GM21360 (cell line): ENCODE measurements around the gene POFUT2.
"Not testable (repeated sequence)": the region's sequence is repeated elsewhere in the genome, so short reads cannot be mapped to it uniquely, and the experiment has no call there.

Experiments
- ATAC-seq: cut with Tn5 transposase; IDR thresholded peaks from one replicate; pipeline ENCODE4 v1.9.1; 2021; ENCODE audit warnings: mild to moderate bottlenecking, moderate library complexity; ENCODE audit not compliant: unreplicated experiment

POFUT2 gene

DNA sequence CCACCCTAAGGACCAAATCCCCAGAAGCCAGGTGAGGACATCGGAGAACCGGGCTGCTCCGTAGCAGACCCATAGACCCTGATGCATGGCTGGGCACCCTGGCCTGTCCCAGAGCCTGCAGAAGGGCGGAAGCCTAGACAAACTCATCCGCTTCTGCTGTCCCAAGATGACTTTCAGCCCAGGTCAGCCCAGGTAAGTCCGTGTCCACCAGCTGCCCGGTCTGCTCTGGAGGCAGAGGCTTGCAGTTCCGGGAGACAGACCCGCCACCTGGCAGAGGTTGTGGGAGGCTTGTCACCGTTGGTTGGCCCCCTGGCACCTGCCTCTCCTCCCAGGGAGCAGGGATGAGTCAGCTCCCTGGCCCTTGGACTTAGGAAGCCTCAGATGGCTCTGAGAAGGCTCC is 22.8 kb upstream of the POFUT2 start:
- ATAC-seq: no peak

DNA sequence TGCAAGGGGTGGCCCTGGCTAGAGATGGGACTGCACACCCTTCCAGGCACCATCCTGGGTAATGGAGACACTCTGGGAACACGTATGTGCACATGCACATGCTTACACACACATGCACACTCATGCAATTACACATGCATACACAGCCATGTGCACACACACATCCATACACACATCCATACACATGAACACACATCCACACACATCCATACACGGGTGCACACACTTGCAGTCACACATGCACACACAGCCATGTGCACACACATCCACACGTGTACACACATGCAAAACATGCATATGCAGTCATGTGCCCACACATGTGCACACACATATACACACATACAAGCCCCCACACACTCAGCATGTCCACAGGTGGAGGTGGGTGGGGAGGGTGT is 22.3 kb upstream of the POFUT2 start:
- no peak for ATAC-seq

DNA sequence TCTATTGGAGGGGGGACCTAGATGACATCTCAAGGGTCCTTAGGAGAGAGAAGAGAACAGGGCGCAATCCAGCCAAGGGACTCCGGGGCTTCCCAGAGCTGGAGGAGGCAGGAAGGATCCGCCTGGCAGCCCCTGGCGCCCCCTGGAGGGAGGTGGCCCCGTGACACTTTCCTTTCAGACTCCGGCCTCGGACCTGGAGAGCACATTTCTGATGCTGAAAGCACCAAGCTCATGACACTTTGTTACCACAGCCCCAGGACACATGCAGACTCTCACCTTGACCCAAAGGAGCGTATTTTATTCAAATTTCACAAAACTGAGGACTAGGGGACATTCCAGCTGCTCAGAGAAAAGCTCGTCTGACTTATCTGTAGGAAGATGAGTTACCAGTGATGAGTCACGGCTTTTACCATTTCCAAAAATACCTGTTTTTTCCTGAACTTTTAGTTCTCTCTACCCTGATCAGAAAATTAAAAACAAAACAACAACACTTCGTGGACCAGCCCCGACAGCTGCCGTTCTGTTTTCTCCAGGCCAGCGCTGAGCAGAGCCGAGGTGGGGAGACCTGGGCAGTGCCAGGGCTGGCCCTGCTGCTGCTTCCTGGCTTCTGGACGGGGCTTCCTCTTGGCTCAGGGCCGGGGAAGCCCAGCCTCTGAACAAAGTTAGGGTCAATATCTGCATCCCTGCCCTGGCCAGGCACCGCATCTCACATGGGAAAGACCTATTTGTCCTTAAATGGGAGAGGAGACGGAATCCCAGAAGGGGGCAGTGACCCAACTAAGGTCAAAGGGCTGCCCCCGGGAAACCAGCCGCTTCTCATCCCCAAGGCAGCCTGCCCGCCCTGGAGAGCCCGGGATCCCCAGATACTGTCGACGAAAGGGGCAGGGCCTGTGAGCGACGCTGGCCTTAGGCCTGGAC is 21.6 kb upstream of the POFUT2 start:
- no peak for ATAC-seq

DNA sequence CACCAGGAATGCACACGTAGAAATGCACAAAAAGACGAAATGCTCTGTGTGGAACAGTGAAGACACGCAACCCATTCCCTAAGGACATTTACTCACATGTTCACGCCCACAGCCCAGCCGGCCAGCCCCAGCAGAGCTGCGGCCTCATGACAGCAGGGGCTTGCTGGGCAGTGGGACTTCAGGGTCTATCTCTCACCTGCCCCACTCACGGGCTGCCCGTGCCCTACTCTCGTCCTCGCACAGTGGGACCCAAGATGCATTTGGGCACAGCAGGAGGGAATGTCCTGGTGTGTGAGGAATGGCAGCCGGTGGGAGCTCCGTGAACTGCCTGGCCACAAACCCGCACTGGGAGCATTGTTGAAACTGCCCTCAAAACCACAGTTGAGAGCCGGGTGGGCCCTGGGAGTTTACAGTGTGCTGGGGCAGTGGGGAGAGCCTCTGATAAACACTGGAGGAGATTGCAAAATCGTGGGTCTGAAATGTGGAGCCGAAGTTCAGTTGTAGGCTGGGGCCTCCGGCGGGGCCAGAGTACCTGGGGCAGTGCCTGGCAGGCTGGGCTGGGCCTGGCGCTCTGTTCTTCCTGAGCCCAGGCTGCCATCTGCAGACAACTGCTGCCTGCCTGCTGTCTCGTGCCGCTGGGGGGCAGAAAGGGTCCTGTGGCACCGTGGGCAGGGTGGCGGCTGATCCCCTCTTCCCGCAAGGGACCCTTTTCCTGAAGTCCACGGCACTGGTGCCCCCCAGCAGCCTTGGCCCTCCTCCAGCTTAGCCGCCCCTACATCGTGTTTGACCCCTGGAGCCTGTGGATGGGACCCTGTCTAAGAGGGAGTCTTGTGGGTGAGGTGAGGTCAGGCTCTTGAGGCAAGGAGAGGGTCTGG is 20.7 kb upstream of the POFUT2 start:
- no peak for ATAC-seq

DNA sequence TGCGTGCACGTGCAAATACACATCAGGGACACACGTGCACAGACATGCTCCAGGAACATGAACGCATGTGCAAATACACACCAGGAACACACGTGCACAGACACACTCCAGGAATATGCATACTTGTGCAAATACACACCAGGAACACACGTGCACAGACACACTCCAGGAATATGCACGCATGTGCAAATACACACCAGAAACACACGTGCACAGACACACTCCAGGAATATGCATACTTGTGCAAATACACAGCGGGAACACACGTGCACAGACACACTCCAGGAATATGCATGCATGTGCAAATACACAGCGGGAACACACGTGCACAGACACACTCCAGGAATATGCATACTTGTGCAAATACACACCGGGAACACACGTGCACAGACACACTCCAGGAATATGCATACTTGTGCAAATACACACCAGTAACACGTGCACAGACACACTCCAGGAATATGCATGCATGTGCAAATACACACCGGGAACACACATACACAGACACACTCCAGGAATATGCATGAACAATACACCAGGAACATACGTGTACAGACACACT is 20.0 kb upstream of the POFUT2 start:
- ATAC-seq: not testable (repeated sequence)

DNA sequence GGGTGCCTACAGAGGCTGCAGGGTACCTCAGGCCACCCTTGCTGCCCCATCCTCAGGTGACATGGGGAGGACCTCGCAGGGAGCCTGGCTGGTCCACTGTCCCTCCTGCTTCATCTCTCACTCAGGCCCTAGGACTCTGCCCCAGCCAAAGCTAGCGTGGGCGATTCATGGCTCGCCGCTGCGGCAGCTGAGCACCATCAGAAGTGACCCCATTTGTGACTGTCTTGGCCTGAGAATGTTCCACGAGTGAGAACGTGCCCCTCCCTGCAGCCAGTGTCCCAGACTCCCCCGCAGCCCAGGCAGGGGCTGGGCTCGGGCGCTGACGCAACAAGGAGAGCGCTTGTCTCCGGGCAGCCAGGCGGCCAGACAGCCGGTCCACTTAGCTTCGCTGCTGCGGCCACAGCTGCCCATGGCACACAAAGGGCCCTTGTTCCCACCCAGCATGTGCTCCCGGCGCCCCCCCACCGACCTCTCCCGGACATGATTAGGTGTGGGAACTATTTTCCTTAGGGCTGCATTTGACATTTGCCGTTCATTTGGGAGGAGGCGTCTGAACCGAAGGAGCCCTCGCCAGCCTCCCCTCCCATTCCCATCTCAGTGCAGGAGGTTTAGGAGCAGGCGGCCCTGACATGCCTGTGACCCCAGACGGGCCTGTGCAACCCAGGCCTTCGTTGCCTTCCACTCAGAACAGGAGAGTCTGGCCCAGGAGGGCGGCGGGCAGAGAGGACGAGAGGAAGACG is 19.3 kb upstream of the POFUT2 start:
- ATAC-seq: no peak

DNA sequence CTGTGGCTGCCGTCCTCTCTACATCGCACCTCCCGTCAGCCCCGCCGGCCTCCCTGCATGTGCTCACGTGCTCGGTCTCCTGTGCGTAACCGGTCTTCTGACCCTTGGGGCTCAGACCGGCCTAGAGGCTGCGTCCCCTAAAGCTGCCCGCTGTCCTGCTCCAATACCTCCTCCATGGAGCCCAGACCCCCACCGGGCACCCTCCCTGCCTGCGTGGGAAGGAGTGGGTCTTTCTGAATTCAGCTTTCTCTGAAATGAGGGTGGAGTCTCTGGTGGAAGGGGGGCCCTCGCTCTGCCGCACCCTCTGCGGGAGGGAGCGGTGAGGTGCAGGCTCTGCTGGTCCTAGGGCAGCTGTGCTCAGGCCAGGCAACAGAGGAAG is 18.7 kb upstream of the POFUT2 start:
- no peak for ATAC-seq

DNA sequence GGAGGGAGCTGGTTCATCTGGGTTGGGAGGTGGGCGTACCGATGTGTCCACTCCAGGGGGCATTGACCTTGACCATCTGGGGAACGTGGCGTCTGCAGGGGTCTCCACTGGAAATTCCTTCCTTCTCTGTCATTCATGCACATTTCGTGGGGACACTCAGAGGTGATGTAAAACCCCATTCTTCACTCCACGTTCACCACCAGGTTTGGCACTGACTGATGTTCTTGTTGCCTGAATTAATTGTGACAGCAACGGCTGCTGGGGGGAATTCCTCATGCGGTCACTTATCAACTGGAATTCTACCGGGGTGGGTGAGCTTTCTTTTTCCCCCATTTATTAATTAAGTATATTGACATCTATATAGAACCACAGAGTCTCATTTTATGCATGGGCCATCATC is 18.1 kb upstream of the POFUT2 start:
- no peak for ATAC-seq

DNA sequence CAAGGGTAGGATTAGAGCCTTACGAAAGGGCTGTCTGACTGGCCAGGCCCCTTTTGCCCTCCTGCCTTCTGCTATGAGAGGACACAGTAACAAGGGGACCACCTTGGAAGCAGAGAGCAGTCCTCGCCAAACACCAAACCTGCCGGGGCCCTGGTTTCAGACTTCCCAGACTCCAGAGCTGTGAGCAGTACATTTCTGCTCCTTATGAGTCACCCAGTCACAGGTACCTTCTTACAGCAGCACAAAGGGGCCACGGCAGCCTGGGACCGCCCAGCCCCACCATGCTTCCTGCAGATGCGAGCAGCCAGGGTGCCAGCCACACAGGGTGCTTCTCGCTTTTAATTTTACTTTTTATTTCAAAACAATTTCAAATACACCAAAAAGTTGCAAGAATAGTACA is 17.2 kb upstream of the POFUT2 start:
- no peak for ATAC-seq

DNA sequence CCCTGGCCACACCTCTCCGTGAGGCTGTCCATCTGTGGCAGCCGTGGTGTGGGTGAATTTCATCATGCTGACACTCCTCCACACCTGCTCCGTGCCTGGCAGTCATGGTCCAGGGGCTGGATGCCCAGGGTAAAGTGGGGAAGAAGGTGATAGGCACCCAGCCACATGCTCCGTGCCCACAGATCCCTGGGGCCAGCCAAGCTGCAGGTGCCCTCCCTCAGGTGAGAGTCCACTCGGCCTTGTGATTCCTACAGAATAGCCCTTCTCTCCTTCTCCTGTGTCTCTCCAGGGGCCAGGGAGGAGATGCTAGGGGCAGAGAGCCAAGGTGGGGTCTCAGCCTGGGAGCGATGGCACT is 16.8 kb upstream of the POFUT2 start:
- ATAC-seq: no peak

DNA sequence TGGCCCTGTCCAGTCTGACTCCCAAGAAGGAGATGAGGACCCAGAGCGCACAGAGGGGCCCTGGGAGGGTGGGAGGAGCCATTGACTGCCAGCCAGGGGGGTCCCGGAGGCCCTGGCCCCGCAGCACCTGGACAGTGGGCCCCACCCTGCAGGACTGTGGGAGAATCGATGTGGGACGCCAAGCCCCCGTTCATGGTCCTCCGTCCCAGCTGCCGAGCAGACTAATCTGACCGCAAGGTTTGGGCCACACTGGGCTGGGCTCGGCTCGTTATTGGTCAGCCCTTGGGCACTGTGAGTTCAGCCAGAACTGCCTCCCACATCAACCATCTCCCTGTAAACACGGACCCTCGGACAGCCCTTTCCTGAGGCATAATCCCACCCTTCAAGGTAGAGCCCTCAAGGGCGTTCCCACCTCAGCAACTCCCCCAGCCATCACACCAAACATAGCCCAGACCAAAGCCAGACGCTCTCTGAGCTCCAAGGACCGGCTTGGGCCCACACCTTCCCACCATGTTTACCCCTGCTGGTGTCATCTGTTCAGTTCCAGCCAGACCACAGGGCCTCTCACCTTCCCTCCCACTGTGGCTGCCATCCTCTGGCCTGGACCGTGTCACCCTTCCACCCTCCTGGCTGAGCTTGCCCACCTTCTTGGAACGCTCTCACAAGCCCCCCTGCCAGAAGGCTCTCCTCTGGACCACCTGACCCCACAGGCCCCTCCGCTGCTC is 16.2 kb upstream of the POFUT2 start:
- ATAC-seq: no peak

DNA sequence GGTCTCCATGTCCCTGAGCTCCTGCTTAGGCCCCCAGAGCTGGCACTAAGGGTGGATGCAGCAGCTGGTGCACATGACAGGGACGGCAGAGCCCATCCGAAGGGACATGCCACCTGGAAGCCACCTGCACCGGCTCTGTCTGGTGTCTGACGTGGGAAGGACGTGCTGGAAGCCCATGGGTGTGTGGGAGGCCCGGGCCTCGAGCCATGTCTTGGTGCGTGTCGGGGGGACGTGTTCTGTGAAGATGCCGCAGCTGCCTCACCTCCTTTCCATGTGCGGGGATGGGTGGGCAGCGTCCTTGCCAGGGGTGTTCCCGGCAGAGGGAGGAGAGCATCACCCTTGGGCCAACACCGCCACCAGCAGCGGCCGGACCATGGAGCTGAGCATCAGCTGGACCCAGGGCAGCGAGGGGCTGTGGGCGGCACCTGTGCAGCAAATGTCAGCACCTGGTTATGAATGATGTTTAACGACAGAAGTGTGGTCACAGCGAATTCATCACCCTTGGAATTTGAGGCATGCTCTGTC is 15.5 kb upstream of the POFUT2 start:
- ATAC-seq: no peak

DNA sequence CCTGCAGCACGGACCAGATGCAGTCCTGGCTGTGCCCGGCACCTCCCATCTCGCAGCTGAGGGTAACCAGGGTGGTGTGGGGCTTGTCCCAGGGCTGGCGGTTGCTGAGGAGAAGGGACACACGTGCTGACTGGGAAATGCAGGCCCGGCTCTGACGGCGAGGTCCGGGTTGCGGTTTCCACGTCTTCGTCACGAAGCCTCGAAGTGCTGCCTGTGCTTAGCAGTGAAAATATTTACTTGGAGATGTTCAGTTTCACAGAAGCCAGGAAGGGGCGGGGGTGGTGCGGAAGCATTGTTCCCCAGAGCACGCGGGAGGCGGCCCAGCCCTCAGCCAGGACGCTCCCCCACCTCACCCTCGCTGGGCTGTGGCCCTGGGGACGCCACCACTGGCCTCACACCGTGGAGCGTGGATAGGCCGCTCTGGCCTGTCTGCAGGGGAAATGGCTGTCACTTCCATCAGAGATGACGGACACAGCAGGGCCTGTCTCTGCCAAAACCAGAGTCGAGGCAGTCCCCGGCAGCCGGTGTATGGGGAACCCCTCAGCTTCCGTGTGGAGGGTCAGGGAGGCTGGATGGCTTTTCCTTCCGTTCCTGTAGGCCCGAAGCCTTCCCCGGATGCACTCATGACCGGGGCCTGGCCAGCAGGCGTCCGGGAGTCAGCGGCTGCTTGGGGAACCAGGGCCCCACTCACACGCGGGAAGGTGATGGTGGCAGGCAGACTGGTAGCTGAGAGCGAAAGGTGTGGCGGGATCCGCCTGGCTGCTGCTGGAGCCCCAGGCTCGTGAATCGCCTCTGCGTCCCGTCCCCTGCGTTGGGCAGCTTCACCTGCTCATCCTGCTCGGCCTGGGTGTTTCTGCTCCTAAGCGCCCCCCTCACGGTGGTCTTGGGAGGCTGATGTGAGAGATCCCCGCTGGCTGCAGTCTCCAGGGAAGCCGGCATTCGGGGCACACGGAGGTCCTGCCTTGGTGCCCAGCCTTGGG is 14.7 kb upstream of the POFUT2 start:
- ATAC-seq: no peak

DNA sequence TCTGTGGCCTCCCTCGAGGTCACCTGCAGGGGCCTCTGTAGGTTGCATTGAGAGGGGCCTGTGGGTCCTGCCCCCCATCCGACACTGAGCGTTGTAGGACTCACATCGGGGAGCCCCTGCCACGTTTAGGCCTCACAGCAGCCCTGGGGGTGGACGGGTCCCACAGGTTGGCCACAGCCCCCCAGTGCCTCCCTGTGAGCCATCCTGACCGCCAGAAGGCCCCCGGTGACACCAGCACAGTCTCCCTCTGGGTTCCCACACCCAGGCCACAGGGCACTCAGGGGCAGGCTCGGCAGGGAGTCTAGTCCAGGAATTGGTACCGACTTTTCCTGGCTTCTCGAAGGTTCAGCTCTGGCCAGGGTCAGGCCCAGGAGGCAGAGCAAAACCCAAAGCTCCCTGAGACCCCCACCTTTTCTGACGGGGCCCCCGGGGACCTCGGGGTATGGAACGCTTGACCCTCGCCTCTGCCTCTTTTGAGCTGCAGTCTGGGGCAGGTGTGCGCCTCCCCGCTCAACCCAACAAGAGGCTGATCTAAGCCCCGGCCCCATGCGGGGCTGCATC is 13.9 kb upstream of the POFUT2 start:
- no peak for ATAC-seq

DNA sequence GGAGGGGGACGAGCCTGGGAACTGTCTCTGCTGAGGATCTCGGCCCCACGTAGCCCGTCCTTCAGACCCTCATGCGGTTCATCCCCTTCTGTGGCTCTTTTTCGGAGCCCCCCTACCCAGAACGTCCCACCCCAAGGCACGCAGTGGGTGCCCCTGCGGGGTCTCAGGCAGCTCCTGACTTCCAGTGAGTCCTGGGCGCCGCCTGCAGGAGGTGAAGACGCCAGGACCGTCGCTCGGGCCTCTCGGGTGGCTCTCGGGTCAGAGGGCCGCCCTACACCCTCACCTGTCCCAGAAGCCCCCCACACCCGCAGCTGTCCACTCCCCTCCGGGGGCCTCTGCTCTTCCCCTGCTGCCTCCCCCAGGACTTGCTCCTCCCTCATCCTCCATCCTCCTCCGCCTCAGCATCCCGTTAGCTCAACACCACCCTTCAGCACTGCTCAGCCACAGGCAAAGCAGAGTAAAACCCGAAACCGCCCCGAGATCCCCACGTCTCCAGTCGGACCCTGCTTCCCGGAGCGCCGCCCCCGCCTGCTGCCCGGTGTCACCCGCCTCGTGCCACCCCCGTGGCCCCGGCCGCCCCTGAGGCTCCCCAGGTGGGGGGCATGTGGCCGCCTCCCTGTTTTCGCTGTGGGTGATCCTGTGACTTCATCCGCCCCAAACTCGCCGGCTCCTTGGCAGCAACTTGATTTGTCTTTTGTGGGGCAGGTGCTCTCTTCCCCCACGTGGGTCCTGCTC is 13.3 kb upstream of the POFUT2 start:
- ATAC-seq: no peak

DNA sequence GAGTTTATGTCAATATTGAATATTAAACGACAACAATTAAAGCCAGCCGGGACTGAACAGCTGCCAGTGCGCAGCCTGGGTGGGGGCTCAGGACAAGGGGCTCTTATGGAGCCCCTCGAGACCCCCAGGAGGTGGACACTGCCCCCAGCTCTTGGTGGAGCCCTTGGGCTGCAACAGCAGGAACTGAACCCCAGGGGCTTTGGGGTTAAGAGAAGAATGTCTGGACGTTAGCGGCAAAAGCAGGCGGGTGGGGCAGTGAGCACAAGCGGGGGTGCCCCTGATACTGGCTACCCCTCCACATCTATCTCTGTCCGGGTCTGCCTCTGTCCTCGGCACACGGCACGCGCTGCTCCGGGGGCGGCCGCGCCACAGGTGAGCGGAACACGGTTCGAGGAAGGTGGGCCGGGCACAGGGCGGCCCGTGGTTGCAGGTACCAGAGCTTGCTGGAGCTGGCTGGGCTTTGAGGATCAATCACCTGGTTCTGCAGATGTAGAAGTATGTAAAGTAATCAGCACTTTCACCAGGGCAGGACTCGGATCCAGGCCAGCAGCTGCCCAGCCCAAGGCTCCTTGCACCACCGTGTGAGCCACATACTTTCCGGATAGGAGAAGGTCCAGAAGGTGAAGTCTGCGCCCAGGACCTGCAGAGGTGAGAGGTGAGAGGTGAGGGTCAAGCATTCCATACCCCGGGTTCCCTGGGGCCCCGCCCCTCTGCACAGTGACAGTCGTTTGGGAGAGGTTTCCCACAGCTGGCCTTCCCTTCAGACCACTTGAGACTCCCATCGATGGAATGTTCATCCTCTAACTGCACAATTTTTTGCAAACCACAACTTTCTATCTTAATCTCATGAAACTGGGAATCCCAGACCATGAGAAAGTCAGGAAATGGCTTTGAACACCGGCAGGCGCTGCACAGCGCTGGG is 12.4 kb upstream of the POFUT2 start:
- no peak for ATAC-seq
